GM21447 (cell line): ENCODE results near the gene NECTIN1.

ENCODE experiments used
- ATAC-seq: cut with Tn5 transposase; IDR thresholded peaks from one replicate; pipeline ENCODE4 v1.9.1; 2021; ENCODE audit not compliant: unreplicated experiment

The NECTIN1 gene, protein sequence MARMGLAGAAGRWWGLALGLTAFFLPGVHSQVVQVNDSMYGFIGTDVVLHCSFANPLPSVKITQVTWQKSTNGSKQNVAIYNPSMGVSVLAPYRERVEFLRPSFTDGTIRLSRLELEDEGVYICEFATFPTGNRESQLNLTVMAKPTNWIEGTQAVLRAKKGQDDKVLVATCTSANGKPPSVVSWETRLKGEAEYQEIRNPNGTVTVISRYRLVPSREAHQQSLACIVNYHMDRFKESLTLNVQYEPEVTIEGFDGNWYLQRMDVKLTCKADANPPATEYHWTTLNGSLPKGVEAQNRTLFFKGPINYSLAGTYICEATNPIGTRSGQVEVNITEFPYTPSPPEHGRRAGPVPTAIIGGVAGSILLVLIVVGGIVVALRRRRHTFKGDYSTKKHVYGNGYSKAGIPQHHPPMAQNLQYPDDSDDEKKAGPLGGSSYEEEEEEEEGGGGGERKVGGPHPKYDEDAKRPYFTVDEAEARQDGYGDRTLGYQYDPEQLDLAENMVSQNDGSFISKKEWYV

DNA sequence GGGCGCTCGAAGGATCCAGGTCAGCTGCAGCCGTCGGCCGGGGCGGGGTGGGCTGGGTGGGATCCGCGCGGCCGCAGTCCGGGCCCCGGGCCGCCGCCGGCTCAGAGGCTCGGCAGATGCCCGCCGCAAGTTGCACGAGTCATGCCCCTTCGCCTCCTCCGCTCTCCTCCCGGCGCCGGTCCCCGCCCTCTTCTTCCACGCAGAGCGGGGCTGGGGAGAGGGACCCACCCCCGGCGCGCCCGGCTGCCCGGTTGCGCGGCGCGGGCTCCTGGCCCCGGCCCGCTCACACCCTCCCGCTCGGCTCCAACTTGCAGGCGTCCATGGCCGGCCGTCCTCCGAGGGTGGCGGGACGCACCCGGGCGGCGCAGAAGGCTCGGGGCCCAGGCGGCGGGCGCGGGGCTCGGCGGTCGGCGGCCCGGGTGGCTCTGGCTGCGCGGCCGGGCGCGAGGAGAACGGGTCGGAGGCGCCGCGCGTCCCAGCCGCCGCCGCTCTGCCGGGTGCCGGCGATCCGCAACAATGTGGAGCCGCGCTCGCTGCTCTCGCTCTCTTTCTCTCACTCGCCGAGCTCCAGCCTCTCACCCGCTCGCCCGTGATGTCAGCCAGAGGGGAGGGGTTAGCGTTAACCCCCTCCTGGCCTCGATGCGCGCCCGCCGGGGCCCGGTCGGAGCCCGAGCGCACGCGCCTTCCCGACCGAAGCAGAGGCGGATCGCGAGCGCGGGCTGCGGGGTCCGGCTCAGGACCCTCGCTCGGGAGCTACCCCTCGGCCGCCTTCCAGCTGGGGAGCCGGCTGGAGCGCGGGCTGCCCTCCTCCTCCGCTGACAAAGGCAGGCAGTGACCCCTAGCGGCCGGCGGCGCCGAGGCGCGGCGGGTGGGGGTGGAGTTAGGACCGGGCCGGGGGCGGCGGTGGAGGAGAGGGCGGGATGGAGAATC is at the start of gene NECTIN1:
NECTIN1 (minus strand) TSS at position 550 of the 930 bp plus-strand sequence. CDS start 647 bp downstream, outside the sequence.
- ATAC-seq, result peak; percentile 75

DNA sequence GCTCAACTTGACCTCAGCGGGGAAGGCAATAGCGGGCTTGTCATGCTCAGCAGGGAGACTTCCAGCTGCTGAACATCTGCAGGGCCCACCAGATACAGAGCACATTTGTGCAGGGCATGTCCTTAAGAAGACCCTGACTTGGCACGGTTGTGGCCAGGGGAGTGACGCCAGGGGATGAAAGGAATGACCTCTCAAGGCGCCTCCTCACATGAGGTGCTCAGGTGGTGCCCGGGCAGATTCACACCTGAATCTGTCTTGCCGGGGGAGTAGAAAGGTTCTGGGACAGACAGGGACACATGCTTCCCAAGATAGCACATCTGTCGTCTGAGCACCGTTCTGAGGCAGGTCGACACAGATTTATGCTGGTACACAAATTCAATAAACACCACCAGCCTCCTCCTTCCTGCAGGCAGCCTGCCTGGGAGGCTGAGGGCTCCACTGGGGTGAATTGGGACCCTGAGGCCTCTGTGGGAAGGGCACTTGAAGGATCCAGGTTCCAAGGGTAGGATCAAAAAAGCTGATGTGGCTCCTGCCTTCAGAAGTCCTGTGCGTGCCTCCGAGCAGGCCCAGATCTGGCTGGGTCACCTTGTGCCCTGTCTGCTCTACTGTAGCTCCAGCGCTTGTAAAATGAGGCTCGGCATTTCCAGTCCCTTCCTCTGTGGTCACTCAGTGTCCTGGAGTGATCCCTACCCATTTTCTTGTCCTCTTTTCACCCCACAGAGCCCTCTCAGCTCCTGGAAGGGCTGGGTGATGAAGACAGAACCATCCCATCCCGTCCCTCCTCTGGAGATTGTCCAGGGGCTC is 49.6 kb upstream of the NECTIN1 start:
- ATAC-seq, result no peak

DNA sequence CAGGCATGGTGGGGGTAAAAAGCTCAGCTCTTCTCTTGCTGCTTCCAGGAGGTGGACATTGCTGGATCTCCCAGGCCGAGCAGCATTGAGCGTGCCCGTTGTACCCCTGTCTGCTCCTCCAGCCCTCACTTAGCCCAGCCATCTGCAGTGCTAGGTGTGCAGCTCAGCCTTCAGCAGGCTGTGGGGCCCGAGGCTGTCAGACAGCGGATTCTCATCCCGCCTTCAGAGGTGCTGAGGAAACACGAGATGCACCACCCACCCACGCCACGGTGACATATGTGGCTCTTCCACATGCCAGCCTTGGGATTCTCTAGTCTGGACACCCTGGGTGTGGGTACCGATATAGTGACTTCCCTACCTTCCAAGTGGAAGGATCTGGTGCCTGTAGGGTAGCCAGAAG is 48.9 kb upstream of the NECTIN1 start:
- no peak for ATAC-seq

DNA sequence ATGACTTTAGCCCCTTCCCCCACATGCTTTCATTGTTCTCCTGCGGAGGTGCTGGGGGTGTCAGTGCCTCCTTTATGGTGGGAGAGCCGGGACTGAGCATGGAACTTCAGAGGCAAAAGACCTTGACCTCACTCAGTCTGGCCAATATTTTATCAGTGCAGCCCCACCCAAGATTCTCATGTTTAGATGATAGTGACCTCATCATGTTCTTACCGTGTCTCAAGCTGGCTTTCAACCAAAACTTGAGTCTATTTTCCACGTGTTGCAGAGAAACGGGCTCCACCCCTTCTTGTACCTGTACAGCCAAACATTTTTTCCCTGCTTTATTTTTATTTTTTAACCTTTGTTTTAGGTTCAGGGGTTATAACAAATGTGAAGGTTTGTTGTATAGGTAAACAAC is 47.7 kb upstream of the NECTIN1 start:
- ATAC-seq, result no peak

DNA sequence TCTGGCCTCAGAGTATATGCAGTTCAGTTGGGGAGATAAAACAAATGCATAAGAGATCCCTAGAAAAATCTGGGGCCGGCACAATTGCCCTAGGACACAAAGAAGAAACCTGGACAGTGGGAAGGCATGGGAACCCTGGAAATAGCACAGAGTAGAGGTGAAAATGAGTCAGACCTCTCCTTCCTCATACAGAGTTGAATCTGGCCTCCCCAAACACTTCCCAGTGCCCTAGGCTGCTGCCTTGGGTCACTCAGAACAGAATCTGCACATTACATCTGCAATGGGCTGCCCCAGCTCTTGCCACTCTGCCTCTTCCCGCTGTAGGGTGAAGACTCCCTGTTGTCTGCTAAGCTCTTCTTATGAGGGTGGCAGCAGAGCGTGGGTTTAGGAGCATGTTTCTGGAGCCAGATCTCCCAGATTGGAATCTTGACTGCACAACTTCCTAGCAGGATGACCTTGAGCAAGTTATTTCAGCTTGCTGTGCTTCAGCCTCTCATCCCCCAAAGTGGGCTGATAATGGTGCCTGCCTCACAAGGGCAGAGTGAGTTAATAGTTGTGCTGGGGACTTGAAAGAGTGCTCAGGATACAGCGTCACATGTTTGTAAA is 47.1 kb upstream of the NECTIN1 start:
- no peak for ATAC-seq

DNA sequence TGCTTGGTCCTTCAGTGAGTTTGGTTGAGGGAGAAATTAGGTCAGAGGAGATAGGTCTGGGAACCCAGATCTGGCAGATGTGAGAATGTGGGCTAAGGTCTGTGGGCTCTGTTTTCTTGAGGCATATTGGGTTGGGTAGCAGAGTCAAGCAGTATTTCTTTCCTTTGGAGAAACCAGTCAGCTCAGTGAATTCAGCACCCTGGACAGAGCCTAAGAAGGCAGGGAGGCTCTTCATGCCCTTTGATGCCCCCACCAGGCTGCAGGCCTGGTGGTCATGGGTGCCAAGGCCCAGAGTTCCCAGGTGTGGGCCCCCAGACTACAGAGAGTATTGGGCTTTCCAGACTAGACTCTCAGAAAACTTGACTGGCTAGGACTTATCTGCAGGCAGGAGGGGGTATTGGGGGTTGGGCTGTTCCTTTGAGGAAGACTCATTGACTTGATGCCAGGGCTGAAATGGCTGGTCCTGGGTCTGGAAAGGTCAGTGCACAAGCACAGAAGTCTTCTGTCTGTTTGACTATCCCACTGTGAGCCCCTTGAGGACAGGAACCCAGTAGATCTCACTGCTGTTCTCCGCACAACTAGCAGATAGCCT is 45.3 kb upstream of the NECTIN1 start:
- ATAC-seq, result no peak

DNA sequence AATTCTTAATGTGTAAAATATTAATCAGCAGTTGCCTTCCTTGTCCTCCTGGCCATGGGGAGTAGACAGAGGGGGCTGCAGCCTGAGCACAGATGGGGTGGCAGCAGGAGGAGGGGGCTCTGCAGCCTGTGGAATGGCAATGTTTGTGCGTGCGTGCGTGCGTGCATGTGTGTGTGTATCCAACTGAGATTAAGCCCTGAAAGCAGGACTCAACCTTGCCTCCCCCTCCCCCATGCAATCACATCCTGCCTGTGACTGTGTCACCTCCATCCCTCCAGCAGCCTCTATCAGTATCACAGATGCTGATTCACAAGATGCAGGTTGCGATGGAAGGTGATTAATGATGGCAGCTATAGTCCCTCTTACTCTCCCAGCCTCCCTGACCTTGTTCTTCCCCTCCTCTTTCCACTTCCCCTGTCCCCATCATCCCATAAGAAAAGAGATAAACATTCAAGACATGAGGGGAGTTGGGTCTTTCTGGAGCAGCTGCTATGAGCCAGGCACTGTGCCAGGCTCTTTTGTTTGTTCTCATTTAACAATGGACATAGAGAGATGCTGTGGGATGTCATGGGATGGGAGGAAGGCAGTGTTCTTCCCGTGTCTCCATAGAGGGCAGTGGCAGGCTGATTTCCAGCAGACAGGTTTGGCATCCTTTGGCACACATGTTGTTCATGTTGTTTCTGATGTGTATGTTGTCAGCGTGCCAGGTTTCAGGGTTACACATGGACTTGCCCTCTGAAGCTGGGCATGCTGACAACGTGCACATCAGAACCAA is 43.8 kb upstream of the NECTIN1 start:
- no peak for ATAC-seq

DNA sequence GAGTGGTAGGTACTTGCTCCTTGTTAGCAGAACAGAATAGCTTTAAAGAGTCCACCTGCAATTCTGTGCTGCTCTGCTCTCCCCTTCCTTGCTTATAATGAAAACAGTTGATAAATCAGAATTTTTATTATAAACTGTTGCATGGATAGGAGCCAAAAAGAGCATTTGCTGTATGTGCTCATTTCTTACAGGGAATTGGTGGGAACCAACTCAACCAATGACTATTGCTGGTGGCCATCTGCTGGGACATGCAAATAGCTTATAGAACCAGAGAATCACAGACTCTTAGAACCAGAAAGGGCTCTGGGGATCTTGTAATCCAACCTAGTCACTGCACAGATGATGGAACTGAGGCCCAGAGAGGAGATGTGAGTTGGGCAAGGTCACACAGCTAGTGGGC is 43.1 kb upstream of the NECTIN1 start:
- no peak for ATAC-seq

DNA sequence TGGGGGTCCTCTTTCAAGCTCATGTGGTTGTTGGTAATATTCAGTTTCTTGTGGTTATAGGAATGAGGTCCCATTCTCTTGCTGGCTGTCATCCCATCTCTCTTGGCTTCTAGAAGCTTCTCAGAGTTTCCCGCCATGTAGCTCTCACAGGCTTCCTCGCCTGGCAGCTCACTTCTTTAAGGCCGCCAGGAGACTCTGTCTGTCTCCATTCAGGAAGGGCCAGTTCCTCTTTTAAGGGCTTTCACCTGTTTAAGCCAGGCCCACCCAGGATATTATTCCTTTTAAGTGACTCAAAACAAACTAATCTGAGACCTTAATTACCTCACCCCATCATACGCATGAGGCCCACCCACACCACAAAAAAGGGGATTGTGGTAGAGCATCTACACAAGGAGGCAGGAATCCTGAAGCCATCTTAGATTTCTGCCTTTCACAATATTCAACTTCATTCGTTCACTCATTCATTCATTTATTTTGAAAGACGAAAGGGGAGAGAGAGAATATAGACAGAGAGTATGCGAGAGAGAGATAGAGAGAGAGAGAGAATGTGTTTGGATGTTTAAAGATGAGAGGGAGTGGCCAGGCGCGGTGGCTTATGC is 42.3 kb upstream of the NECTIN1 start:
- no peak for ATAC-seq

DNA sequence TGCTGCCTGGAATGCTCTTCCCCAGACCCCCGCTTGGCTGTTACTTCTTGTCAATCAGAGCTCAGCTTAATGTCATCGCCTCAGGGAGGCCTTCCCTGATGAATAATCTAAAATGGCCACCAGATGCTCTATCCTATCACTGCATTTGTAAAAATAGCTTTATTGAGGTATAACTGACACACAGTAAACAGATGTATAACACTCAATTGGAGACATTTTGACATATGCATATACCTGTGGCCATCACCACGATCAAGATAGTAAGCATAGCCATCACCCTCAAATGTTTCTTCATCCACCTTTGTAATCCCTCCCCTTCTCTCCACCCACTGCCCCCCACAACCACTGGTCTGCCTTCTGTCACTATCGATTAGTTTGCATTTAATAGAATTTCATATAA is 36.6 kb upstream of the NECTIN1 start:
- no peak for ATAC-seq

DNA sequence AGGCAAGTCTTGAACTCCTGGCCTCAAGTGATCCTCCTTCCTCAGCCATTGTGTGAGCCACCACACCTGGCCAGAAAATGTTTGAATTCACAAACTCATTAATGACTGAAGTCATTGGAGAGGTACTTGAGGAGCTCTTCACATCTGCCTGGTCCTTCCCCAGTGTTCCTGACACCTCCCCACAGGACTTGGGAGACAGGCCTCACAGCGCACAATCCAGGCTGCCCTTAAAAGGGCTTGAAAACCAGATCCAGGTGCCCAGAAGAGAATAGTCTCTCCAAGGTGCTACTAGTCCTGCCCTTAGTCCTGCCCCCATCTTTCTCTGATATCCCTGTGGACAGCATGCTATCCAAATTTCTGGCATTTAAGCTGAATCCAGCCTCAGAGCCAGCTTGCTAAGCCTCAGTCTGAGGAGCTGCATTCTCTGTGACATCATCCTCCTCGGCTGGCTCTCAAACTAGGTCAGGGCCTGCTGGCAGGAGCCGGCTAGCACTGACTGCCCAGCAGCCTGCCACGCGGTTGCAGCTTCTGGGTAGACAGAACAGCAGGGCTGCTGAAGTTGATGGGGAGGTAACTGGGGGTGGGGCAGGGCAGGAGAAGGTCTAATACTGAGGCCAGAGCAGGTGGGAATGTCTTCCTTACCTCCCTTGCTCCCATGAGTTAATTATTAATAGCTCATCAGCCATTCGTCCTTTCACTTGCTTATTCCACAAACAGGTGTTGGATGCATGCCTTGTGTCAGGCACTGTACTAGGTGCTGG is 35.3 kb upstream of the NECTIN1 start:
- no peak for ATAC-seq

DNA sequence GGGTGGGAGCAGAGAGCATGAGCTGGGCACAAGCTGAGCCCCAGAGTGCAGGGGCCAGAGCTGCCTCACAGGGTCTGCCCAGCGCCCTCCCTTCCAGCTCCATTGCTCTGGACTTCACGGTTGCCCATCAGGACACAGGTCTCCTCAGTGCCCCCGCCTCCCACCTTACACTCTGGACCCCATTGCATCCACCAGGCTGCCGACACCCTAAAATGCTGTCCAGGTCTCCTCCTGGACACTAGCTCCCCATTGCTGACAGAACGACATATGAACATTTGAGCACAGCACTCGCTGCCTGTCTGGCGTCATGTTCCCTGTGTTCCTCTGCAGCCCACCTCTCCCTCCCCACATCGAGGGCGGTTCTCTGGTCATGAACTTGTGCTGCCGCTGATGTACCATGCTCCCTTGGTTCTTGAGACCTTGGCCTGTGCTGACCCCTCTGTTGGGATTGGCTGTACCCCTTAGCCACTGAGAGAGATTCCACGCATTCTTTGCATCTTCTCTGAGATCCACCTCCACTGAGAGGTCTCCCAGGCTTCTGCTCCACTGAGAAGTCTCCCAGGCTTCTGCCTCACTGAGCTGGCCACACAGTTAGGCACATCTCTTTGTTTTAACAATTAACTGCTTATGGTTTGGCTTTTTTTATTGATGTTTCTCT is 34.2 kb upstream of the NECTIN1 start:
- no peak for ATAC-seq

DNA sequence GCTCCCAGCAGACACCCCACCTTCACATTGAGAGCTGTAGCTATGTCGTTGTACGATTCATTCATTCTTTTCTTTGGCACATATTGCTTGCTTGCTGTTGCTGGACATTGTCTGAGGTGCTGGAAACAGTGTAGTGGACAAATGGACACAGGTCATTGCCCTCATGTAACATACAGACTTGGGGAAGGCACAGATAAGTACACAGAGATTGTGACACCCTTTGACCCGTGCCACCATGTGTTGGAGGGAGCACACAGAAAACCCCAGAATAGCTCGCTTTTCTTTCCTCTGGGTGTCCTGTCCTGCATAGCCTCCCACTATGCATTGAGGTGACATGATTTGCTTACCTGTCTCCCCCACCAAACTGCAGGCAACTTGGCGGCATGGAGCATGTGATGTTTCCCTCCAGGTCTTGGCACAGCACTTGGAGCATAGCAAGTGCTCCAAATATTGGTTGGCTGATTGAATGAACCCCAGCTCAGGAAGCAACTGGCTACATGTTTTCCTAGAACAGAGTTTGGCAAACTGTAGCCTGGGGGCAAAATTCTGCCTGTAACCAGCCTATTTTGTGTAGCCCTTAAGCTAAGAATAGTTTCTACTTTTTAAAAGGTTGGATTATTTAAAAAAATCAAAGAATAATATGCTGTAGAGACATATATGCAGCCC is 30.9 kb upstream of the NECTIN1 start:
- ATAC-seq, result no peak

DNA sequence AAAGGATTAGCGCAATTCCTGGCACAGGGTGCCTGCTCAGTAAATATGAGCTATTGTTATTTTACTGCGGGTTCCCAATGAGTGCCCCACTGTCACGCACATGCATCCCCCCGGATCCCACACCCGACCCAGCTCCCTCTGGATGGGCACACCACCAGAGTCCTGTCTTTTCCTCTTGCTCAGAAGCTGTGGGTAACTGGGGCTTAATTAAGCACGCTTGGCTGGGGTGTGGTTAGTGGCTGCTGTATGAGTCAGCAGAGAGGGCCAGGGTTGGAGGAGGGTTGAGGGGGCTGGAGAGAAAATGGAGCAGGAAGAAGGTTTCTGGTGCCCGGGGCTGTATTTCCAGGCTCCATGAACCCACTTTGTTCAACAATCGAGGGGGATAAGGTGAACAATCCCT is 30.3 kb upstream of the NECTIN1 start:
- ATAC-seq, result no peak

DNA sequence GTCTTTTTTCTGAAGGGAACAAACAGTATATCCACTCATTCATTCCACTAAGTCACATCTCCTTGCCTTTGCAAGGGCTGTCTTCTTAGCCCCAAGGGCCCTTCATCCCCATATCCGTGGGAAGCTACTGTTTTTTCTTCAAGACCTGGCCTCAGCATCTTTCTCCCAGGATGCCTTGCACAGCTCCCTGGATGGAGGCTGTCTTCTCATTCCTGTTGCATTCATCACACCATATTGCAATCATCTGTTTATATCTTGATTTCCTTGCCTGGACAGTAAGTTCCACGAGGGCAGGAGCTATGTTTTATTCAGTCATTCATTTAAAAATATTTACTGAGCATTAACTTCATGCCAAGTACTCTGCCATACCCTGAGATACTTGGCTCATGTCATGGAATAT is 29.3 kb upstream of the NECTIN1 start:
- ATAC-seq, result no peak

DNA sequence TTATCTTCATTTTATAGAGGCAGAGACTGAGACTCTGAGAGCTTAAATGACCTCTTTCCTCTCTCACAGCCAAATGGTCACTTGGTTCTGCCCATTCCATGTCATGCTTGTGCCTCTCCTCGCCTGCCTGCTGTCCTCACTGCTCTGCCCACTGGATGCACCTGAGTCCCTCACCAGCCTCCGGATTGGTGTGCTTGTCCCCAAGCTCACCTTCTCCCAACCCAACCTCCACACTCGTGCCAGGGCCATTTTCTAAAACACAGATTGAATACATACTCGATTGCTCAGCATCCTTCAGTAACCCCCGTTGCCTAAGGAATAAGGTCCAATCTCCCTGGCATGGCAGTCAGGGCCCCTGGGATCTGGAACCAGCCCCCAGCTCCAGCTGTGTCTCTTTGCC is 28.4 kb upstream of the NECTIN1 start:
- no peak for ATAC-seq

DNA sequence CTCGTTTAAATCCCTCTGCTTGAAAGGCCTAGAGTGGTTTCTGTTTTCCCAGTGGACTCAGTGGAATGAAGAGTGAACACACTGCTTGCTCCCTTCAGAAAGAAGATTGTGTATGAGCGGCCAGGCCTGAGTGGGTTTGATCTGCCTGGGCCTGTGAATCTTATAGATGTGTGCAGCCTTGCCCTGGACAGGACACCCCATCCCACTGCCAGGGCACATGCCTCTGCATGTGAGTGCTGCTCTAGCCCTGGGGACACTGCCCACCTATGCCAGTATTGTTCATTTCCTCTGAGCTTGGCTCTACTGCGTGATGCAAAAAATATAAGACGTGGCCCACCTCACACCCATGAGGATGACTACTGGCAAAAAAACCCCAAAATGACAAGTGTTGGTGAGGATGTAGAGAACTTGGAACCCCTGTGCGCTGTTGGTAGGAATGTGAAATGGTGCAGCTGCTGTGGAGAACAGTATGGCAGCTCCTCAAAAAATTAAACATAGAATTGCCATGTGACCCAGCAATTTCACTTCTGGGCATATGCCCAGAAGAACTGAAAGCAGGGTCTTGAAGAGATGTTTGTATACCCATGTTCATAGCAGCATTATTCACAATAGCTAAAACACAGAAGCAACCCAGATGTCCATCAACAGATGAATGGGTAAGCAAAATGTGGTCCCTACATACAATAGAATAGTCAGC is 27.3 kb upstream of the NECTIN1 start:
- no peak for ATAC-seq
